NCI-H446 treated with DMSO at 0.1 percent for 48 hours (cell line): ENCODE data around the gene DNAH6.
"Not testable (repeated sequence)": the region's sequence is repeated elsewhere in the genome, so short reads cannot be mapped to it uniquely, and the experiment has no call there.

ENCODE experiments used
- DNase-seq: peaks from one replicate; lab custom pipeline; 2025; lab: John Stamatoyannopoulos, UW

Gene DNAH6, protein sequence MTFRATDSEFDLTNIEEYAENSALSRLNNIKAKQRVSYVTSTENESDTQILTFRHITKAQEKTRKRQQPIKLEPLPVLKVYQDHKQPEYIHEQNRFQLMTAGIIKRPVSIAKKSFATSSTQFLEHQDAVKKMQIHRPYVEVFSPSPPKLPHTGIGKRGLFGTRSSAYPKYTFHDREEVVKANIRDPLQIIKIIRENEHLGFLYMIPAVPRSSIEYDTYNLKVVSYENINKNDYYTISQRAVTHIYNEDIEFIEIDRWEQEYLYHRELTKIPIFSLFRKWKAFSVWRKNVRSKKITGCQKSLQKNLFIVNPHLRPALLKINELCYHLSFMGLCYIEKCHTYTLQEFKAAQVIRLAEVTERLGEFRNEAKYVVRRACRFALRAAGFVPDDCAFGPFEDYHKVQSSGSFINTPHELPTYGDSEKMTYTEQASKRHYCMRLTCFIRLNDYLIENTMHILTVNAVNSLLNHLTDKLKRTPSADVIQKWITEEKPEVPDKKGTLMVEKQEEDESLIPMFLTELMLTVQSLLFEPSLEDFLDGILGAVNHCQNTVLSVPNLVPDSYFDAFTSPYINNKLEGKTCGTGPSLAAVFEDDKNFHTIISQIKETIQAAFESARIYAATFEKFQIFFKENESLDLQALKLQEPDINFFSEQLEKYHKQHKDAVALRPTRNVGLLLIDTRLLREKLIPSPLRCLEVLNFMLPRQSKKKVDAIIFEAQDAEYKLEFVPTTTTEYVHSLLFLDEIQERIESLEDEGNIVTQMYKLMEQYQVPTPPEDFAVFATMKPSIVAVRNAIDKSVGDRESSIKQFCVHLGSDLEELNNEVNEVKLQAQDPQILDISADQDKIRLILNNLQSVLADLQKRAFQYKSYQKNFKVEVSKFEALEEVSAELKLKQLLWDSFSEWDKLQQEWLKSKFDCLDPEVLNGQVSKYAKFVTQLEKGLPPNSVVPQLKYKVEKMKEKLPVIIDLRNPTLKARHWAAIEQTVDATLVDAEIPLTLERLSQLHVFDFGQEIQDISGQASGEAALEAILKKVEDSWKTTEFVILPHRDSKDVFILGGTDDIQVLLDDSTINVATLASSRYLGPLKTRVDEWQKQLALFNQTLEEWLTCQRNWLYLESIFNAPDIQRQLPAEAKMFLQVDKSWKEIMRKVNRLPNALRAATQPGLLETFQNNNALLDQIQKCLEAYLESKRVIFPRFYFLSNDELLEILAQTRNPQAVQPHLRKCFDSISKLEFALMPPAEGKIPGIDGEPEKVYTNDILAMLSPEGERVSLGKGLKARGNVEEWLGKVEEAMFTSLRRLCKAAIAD (N-terminal part only)

DNA sequence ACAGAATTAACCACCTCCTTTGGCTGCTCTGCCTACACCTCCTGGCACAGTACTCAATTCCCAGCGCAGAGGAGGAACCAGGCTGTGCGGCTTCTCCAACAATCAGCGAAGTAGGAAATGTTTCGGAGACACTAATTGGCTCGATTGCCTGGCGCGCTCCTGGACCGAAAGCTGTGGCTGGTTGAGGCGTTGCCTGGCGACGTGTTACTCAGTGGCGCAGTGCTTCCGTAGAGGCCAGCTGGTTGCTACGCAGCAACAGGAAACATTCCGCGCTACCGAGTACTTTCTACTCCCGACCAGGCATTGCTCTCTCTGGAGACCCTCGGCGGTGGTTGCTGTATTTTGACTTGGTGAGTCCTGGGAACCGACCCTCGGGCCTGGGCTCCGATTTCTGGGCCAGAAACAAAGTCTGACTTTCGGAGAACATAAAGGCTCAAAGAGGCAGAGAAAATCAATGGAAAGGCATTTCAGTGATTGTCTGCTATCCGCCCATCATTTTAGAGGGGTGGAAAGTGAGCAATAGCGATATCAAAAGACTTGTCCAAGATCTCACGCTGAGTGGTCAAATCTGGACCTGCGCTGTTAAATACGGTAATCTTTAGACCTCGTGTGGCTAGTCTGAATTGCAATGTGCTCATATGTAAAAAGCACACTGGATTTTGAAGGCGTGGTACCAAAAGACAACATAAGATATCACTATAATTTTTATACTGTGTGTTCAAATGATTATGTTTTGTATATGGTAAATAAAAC, at the start of gene DNAH6:
Gene DNAH6 (plus strand): TSS at position 265 of the 753 bp plus-strand sequence. CDS start 1,329 bp downstream, outside the sequence.
- peak; percentile 78 for DNase-seq

DNA sequence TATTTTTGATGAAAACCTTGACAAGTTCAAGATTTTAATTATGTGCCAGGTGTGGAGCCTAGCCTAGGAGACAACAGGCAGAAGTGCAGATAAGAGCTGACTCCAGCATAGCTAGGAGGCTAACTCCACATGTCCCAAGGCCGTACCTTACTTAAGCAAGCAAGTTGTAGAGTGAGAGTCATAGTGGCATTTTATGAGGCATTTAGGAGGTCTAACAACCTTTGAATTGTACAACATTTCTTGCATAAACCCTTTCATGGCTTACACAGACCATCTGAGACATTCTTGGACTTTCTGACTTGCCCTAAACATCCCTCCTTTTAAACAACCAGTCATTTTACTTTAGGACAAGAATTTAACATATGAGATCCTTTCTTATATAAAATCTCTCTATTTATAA, 48.9 kb upstream of the DNAH6 start:
- DNase-seq = no peak

DNA sequence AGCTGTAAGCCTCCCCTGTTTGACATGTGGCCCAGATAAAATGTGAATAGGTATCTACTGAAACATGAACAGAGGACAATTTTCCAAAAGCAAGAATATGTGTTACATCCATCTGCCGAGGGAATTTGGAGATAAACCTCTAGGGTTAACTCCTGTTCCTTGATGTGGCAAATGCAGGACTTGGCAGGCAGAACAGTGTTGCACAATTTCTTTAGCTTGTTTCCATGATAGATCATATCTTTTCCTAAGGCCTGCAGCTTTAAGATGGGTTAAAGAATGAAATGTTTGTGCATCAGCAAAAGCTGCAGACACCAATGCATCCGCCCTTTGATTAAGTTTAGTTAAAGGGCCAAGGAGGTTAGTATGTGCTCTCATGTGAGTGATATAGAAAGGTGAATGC, 43.9 kb upstream of the DNAH6 start:
- DNase-seq = not testable (repeated sequence)

DNA sequence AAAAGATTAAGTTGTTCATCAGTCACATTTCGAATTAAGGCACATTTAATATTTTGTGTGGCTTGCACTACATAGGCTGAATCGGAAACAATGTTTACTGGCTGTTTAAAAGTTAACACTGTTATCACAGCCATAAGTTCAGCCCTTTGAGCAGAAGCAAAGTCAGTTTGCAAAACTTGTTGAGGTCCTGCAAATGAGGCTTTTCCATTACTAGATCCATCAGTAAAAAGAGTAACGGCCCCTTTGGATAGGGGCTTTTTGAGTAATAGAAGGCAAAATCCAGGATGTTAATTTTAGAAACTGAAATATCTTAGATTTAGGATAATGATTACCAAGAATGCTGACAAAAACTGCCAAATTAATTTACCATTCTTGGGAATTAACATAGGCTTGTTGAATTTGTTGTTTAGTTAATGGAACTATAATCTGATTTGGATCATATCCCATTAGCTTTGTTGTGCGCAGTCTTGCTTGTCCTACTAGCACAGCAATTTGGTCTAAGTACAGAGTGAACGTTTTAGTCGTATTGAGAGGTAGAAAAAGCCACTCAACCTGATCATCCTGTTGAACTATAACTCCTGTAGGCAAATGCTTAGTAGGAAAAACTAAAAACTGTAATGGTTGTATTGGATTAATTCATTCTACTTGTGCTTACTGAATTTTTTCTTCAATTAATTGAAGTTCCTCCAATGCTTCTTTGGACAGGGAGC, 43.3 kb upstream of the DNAH6 start:
- no peak for DNase-seq

DNA sequence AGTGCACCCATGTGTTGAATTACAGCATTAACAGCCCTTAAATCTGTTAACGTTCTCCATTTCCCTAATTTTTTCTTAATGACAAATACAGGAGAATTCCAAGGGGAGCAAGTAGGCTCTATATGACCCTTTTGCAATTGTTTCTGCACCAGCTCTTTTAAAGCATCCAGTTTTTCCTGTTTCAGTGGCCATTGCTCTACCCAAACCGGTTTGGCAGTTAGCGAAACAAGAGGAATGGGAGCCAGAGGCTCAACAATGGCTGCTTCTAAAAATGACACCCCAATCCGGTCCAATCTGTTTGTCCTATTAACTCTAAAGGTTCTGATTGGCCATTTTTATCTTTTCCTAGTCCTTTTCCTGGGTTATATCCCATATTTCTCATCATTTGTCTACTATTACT, 42.1 kb upstream of the DNAH6 start:
- no peak for DNase-seq

DNA sequence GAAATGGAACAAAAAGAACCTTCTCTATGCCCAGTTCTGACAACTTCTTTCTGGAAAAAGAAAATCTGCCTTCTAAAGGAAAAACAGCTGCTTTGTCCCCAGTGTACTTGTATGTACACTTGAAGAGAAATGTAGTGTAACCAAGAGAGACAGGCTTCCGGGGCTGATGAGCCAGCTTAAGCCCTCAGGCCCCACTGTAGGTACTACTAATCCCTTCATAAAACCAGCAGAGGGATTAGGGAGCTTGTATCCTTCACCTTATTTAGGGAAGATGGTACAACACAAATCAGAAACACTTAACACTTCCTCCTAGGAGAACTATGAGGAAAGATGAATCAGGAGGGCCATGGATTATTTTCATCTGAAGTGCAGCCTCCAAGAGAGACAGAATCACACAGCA, 38.4 kb upstream of the DNAH6 start:
- DNase-seq = no peak

DNA sequence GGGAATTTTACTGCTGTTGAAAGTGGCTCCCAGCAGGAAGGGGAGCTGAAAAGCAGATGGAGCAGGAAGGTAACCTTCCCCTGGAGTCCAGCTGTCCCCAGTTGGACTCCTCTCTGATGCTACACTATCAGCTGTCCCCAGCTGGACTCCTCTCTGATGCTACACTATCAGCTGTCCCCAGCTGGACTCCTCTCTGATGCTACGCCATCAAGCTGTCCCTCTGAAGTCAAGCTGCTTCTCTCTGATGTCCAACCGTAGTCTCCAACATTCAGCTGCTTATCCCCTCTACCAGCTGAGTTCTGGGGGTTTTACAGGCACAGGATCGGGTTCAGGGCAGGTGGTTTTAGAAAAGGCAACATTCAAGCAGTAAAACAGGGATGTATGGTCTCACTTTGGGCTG, 37.4 kb upstream of the DNAH6 start:
- DNase-seq = no peak

DNA sequence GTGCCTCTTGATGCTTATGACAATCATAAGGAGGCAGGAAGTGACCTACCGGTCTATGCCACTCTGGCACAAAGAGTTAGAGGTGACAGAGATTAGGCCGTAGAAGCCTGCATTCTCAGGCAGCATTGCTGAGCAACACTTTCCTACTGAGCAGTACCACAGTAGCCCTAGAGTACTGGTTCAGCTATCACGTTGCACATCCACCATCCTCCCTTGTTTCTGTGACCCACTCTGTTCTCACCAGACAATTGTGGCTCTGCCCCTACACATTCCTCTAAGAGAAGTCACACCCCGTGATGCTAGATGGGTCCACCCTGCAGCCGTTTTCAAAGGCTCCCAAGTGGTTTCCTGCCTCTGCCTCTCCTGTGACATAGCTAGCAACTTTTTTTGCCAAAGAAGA, 34.6 kb upstream of the DNAH6 start:
- no peak for DNase-seq

DNA sequence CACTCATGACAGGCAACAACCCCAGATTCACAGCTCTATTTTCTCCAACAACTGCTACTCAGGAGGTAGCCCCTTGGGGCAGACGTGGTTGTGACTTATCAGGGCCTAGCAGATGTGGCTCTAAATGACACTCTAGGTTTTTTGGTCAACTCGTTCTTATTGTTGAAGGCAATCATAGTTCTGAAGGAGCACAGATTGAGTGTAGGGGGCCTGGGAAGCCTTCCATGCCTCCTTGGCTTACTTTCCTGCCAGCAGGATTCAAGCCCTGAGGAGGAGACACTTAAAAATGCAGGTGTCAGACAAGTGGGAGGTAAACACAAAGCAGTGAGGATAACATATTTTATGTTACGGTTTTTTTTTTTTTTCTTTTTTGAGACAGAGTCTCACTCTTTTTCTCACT, 33.7 kb upstream of the DNAH6 start:
- no peak for DNase-seq

DNA sequence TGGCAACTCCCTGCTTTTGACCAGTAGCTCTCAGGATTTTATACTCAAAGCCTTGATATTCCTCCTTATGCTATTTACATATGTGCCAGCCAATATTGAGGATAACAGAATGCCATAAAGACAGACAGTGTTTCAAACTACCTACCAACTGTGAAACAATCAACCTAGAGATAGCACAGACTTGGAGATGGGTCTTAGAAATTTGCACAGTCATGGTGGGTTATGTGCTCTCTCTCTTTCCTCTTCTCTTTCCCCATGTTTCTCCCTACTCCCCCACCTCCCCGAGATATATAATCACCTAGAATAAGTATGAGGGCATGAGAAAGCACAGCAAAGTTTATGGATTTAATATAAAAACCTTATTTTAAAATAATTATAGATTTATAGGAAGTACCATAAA, 33.0 kb upstream of the DNAH6 start:
- DNase-seq = no peak

DNA sequence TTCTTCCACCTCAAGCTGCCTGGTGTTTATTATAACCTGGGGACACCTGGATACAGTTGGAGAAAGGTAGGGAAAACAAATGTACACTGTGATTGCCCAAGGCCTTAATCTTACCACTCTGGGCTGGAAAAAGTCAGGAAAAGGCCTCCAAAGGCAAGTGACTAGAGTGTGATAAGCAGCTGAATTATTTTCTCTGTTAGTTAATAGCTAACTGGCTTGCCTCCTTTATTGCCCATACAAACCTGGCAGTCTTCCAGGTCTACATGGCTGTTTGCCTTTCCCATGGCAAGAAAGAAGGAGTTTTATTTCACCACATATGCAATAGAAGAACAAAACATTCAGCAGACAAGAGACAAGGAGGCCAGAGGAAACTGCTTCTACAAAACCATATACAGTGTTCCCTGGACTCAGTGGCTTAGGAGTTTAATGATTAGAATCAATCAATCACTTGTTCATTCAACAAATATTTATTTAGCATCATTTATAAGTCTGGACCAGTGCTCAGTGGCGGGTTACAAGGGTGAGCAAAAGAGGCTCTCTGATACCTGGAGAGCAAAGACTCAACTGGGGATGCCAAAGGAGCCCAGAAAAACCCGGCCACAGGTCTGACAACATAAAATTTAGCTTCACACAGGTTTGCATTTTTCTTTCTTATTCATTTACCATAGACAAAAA, 29.7 kb upstream of the DNAH6 start:
- DNase-seq = peak; percentile 2

DNA sequence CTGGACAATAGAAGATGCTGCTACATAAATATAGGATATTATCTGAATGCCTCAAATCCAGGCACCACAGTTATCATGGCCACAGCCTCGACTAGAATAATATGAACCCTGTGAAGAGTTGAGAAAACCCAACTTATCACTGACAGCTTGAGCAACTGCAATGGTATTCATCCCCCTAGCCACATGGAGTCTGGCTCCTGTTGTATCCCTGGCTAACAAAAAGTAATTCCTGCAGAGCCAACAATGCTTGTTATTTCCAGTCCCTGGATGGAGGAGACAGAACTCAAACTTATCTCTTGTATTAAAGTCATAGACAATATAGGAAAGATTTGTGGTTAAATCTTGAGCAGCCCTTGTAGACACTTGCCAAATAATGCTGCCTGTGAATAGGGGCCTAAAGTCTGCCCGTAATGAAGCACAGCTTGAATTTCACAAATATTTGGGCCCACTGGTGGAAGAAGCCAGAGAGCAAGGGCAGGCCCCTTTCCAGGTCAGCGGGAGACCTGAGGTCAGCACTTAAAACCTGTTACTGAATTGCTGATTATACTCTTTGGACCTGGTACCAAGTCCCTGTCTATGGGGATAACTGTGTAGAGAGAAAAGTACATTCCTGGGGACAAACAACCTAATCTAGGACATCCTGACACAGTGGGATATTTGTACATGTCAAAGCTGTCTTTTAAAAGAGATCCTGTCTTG, 28.9 kb upstream of the DNAH6 start:
- no peak for DNase-seq

DNA sequence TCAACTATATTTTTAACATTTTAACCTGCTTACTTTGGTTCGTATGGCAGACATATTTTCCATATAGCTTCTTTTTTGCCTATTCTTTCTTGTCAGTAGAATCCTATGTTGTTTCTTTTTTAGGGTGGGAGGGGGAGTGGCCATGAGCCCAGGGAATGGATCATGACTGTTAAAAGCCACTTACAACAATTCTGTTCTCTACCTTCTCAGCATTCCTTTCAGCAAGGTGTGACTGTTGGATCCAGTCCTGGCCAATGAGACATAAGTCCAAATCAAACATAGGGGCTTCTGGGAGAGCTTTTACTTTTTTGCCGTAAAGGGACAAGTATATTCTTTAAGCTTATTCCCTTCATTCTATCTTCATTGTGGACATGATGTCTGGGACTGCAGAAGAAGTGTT, 25.0 kb upstream of the DNAH6 start:
- no peak for DNase-seq

DNA sequence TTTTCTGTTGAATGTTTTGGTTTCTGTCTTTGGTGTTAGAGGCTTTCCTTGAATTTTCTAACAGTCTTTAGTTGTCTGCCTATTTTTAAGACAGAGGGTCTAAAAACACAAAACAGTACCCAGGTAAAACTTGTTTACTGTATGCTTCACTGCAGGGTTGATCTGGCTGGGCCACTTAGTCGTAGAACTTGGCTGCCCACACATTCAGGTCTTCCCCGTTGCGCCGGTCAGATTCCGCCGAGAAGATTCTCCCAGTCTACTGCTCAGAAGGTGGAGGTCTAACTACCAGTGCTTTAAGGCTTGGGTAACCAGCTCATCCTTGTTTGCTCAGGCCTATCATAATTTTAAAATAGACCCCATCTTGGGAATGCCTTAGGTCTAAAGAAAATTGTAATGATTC, 24.6 kb upstream of the DNAH6 start:
- DNase-seq = no peak

DNA sequence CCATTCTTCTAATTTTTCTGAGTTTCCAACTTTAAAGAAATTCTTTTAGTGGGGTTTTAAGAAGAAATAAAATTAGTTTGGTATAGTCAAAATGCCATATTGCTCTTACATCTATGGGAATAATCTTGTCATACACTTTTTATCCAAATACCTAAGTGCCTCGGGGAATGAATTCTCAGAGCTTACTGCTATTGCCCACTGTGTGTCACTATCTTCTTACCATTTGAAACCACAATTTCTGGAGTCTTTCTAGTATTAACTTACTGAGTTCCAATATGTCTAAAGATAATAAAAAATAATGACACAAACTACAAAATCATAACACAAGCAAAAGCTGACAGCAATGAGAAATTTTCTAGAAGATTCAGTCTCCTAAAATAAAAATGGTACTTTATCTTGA, 23.7 kb upstream of the DNAH6 start:
- no peak for DNase-seq

DNA sequence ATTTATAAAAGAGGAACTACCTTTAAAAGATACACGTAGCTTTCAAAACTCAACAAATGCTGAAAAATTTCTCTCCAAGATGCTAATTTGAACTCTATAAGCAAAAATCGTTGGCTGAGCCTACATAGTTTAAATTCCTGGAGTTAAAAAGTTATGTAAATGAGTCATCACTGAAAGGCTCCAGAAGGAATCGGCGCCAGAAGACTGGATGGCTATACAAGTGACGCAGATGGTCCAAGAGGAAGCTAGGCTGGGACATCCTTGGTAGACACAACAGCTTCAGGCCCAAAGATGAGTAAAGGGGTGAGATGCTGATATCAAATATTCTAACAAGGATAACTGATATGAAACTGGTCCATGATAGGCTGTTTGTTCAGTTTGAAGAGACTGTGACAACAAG, 22.8 kb upstream of the DNAH6 start:
- DNase-seq = no peak

DNA sequence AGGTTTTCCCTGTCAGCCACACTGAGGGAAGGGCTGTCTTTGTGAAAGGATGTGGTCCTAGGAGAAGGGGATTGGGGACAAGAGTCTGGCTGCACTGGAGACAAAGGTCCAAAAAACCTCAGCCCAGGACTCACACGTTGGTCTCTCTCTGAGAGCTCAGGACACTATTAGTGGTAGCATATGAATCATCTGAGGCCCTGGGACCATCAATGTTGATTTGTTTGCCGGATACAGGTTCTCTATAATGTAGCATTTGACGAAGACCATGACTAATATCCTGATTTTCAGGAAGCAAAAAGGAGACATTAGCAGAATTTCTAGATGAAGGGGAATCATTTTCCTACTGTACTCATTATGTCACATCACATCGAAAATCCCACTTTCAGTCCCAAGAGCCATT, 22.2 kb upstream of the DNAH6 start:
- no peak for DNase-seq

DNA sequence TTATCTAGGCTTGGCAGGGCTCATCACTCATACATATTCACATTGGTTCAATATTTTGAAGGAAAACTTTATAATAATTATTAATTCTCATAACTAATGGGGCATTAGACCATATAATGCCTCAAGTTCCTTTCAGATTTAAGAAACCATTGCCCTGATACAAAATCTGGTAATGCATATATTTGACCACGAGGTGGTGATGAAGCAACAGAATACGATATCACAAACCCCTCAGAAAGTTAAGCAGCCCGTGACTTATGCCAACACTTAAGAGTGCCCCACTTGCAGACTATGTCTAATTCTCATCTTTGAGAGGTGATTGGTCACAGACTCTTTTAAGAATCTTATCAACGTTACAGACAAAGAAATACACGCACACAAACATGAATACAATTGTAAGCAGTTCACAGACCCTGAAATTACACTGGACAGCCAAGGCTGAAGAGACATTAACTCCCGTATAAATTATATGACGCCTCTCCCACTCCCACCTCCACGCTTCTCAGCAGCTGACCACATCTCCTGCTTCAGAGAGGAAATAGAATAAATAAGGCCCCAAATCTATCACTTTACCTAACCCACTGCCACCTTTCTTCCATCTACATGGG, 20.7 kb upstream of the DNAH6 start:
- peak; percentile 9 for DNase-seq

DNA sequence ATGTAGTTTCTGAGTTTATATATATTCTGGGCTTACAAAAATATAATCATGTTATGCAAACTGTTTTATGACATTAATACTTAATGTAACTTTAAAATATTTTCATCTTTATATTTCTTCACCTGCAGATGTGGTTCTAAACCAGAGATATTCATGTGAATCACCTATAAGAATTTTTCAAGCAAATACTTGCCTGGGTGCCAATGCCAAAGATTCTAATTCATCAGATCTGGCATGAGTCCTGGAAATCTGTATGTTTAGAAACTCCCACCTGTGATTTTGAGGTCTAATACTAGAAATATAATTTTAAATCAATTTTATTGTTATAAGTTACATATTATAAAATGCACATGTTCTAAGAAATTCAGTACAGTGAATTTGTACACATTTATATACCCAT, 19.9 kb upstream of the DNAH6 start:
- DNase-seq = no peak
